Measurements from ENCODE around the gene DUSP1. TPM values are rescaled to one million over a fixed set of nuclear protein-coding genes. Genes with fewer than 3 reads are reported as not detected.
"Not testable (repeated sequence)": the region's sequence is repeated elsewhere in the genome, so short reads cannot be mapped to it uniquely, and the experiment has no call there.

Gene DUSP1
- total RNA-seq, 1 donor from 2014 or later: 5.3 TPM

- intact Hi-C loops (cut with micrococcal nuclease): no loop called here
Observed at GRCh38 chr5:172798422-172799215, 27.6 kb upstream of the DUSP1 start.

- intact Hi-C loops (cut with micrococcal nuclease): no loop called here
Observed at GRCh38 chr5:172797771-172798191, 26.8 kb upstream of the DUSP1 start.

GRCh38 chr5:172796306-172796705 is 25.3 kb upstream of the DUSP1 start:
- intact Hi-C loops (cut with micrococcal nuclease): no loop called here

GRCh38 chr5:172795318-172795977 is 24.5 kb upstream of the DUSP1 start:
- intact Hi-C loops (cut with micrococcal nuclease): no loop called here

- intact Hi-C loops (cut with micrococcal nuclease): no loop called here
Observed at GRCh38 chr5:172793577-172794488, 22.8 kb upstream of the DUSP1 start.

- intact Hi-C loops (cut with micrococcal nuclease): no loop called here
Observed at GRCh38 chr5:172792701-172793570, 21.9 kb upstream of the DUSP1 start.

GRCh38 chr5:172791726-172792445 is 20.9 kb upstream of the DUSP1 start:
- intact Hi-C loops (cut with micrococcal nuclease): no loop called here

GRCh38 chr5:172791286-172791685 is 20.3 kb upstream of the DUSP1 start:
- intact Hi-C loops (cut with micrococcal nuclease): no loop called here

- intact Hi-C loops (cut with micrococcal nuclease): no loop called here
Observed at GRCh38 chr5:172790496-172790889, 19.5 kb upstream of the DUSP1 start.

GRCh38 chr5:172789687-172790495 is 18.9 kb upstream of the DUSP1 start:
- intact Hi-C loops (cut with micrococcal nuclease): no loop called here

GRCh38 chr5:172788771-172789686 is 18.0 kb upstream of the DUSP1 start:
- intact Hi-C loops (cut with micrococcal nuclease): no loop called here

GRCh38 chr5:172787538-172787937 is 16.5 kb upstream of the DUSP1 start:
- intact Hi-C loops (cut with micrococcal nuclease): not testable (repeated sequence)

GRCh38 chr5:172786736-172787462 is 15.9 kb upstream of the DUSP1 start:
- intact Hi-C loops (cut with micrococcal nuclease): no loop called here

- intact Hi-C loops (cut with micrococcal nuclease): no loop called here
Observed at GRCh38 chr5:172785429-172786088, 14.6 kb upstream of the DUSP1 start.

- intact Hi-C loops (cut with micrococcal nuclease): not testable (repeated sequence)
Observed at GRCh38 chr5:172784162-172784561, 13.2 kb upstream of the DUSP1 start.

- intact Hi-C loops (cut with micrococcal nuclease): not testable (repeated sequence)
Observed at GRCh38 chr5:172783319-172783718, 12.3 kb upstream of the DUSP1 start.
